Upper lobe of right lung (tissue), 1 donor: ENCODE results near the gene BBS12. TPM values are rescaled to one million over a fixed set of nuclear protein-coding genes. Genes with fewer than 3 reads are reported as not detected.
"Not testable (repeated sequence)": the region's sequence is repeated elsewhere in the genome, so short reads cannot be mapped to it uniquely, and the experiment has no call there.

Experiments
- ATAC-seq: fragments of 200-7000 bp; cut with Tn5 transposase; one replicate; pipeline ENCODE4 v1.9.1; 2020; ENCODE audit warnings: mild to moderate bottlenecking, moderate library complexity
- DNase-seq: peaks from one replicate; pipeline ENCODE4 v3.0.0-alpha.2; 2020
- H3K27ac ChIP-seq: fragments of 200-600 bp; one replicate; pipeline ENCODE4 v1.8.0; 2022
- H3K27me3 ChIP-seq: fragments of 200-600 bp; one replicate; pipeline ENCODE4 v1.8.0; 2022; ENCODE audit warnings: mild to moderate bottlenecking
- H3K36me3 ChIP-seq: fragments of 200-600 bp; one replicate; pipeline ENCODE4 v1.8.0; 2022
- H3K4me1 ChIP-seq: fragments of 200-600 bp; one replicate; pipeline ENCODE4 v1.8.0; 2022
- H3K4me3 ChIP-seq: fragments of 200-600 bp; one replicate; pipeline ENCODE4 v1.8.0; 2022; ENCODE audit warnings: mild to moderate bottlenecking
- H3K9me3 ChIP-seq: fragments of 200-600 bp; one replicate; pipeline ENCODE4 v1.8.0; 2022
- intact Hi-C: fragments of 100-400 bp; cut with DNase I; formaldehyde crosslinking; loops from one replicate; pipeline ENCODE4 v1.11.0; 2022
- total RNA-seq: library from RNA; stranded (reverse); fragmentation: NEBNext Ultra II Directional; extraction: Animal tissue kit (Norgen Biotek cat#: 25700); gene quantifications from one replicate; pipeline ENCODE4 v1.2.1, GENCODE V29; 2021
- TF ChIP-seq, protein P1 (sequence below): fragments of 200-600 bp; IDR thresholded peaks from one replicate; pipeline ENCODE4 v1.8.0; 2022; ENCODE audit warnings: antibody characterized with exemption
- donor health status: DM: no; HTN: yes; CAD: no; lungs with severe emphysema.

Gene BBS12
- total RNA-seq, 1 donor from 2014 or later = 2.8 TPM

DNA sequence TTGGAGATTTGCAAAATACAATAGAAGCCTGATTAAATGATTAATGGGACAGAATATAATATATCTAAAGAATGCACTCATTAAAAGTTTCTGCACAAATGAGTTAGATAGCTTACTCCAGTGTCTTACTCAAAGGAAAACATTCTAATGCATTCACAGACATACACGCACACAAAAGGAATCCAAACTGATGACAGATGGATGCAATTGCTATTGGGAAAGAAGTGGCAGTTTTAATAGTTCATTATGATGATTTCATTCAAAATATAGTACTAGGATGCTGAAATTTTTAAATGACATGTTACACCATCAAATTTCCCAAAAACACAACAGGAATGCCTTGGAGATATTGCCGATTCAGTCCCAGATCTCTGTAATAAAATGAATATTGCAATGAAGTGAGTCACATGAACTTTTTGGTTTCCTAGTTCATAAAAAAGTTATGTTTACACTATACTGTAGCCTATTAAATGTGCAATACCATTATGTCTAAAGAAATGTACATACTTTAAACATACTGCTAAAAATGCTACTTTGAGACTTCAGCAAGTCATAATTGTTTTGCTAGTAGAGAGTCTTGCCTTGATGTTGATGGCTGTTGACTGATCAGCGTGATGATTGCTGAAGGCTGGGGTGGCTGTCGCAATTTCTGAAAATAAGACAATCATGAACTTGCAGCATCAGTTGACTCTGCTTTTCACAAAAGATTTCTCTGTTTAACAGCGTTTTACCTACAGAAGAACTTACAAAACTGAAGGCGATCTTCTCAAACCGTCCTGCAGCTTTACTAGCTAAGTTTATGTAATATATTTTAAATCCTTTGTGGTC is 45.6 kb downstream of the BBS12 start:
- DNase-seq (no peak), ATAC-seq (no peak)
- Histone ChIP-seq H3K27ac (no peak overlapping the region), H3K4me3 (no peak overlapping the region), H3K9me3 (no peaks in the 10 kb centered on the region), H3K36me3 (no peaks in the 10 kb centered on the region), H3K27me3 (no peaks in the 10 kb centered on the region), H3K4me1 (no peaks in the 10 kb centered on the region)
- TF ChIP-seq, protein P1, sequence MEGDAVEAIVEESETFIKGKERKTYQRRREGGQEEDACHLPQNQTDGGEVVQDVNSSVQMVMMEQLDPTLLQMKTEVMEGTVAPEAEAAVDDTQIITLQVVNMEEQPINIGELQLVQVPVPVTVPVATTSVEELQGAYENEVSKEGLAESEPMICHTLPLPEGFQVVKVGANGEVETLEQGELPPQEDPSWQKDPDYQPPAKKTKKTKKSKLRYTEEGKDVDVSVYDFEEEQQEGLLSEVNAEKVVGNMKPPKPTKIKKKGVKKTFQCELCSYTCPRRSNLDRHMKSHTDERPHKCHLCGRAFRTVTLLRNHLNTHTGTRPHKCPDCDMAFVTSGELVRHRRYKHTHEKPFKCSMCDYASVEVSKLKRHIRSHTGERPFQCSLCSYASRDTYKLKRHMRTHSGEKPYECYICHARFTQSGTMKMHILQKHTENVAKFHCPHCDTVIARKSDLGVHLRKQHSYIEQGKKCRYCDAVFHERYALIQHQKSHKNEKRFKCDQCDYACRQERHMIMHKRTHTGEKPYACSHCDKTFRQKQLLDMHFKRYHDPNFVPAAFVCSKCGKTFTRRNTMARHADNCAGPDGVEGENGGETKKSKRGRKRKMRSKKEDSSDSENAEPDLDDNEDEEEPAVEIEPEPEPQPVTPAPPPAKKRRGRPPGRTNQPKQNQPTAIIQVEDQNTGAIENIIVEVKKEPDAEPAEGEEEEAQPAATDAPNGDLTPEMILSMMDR = no peak
- intact Hi-C loops = no loop called here

DNA sequence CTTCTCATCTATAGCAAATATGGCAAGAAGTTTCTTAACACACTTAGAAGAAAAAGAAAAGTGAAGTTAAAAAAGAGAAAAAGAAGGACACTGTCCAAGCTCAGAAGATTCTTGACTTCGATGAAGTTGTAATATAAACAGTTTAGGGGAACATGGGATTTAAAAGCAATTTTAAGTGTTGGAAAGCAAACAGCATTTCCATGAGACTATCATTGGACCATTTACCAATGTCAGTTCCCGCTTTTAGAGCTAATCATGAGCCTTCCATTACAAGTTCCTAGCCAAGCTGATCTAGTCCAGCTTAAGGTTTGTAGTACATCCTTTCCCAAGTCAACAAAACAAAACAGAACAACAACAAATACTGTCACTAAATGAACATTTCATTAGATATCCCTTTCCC is 49.0 kb downstream of the BBS12 start:
- intact Hi-C loops = no loop called here
- Histone ChIP-seq H3K9me3 (no peaks in the 10 kb centered on the region), H3K4me1 (no peaks in the 10 kb centered on the region), H3K4me3 (no peak overlapping the region), H3K27ac (no peak overlapping the region), H3K36me3 (no peaks in the 10 kb centered on the region), H3K27me3 (no peaks in the 10 kb centered on the region)
- ATAC-seq (no peak), DNase-seq (no peak)
- TF ChIP-seq, protein P1 = no peak

DNA sequence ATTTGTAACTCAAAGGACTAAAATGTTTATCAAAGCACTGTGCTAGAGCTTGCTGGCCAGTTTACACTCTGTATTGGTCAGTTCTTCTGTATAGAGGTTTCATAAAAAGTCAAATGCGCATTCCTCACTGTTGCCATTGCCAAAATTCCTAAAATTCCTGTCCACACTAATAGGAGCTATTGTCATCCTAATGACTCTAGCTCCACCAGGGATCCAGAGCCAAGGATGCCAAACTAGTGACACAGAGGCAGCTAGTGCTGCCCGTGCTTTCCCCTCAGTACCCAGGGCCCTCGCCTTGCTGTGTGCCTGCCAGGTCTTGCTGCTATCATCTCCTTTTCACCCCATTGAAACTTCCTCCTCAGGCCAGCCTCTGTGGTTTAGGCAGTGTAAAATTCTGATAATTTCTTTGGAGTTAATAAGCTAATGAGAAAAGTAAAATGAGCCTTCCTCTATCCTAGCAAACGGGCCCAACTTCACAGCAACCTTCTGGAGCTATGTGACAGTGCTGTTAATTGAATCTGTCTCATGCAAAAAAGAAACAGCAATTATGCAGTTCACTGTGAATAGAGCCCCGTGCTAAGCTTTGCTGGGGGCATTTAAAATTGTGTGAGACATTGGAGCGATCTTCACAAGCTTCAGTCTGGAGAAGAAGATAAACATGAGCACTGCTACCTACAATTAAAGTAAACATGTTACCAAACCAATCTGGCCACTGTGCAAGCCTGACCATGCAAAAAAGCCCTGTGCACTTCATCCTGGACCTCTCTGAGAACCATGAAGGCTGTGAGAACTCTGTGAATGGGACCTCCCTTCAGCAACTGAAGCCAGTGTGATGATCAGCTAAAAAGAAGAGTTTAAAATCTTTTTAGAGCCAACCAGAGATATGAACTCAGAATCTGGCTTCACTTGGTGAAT is 51.1 kb downstream of the BBS12 start:
- Histone ChIP-seq H3K9me3 (no peaks in the 10 kb centered on the region), H3K4me1 (no peaks in the 10 kb centered on the region), H3K27me3 (no peaks in the 10 kb centered on the region), H3K36me3 (no peaks in the 10 kb centered on the region), H3K4me3 (no peak overlapping the region), H3K27ac (peak overlapping the region; percentile 21)
- intact Hi-C loops = no loop called here
- peak; percentile 99 for ATAC-seq
- DNase-seq = peak; percentile 64
- TF ChIP-seq, protein P1 = no peak

DNA sequence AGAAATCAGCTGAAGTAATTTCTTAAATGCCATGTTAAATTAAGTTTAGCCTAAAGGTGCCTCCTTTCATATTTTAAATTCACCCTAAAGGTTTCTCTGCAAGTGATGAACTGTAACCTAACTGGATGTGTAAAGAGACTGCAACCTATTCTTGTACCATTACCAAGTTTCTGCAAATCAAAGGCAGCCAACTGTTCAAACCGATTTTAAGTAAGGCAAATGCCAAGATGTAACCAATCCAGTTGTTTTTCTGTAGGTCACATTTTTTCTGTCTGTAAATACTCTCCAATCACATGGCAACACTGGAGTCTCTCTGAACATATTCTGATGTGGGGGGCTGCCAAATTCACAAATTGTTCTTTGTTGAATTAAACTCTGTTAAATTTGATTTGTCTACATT is 51.8 kb downstream of the BBS12 start:
- Histone ChIP-seq H3K4me3 (no peak overlapping the region), H3K4me1 (no peaks in the 10 kb centered on the region), H3K9me3 (no peaks in the 10 kb centered on the region), H3K27me3 (no peaks in the 10 kb centered on the region), H3K27ac (no peak overlapping the region), H3K36me3 (no peaks in the 10 kb centered on the region)
- no peak for ATAC-seq
- no peak for DNase-seq
- TF ChIP-seq, protein P1 = no peak
- intact Hi-C loops = no loop called here

DNA sequence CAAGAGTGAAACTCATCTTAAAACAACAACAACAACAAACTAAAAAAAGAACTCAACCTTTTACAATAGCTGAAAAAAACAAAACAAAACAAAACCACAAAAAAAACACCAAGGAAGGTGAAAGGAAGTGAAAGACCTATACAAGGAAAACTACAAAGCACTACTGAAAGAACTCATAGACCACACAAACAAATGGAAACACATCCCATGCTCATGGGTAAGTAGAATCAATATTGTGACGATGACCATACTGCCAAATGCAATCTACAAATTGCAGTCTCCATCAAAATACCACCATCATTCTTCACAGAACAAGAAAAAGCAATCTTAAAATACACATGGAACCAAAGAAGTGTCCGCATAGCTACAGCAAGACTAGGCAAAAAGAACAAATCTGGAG is 52.6 kb downstream of the BBS12 start:
- Histone ChIP-seq H3K36me3 (no peaks in the 10 kb centered on the region), H3K4me1 (no peaks in the 10 kb centered on the region), H3K27ac (no peak overlapping the region), H3K27me3 (no peaks in the 10 kb centered on the region), H3K4me3 (no peak overlapping the region), H3K9me3 (no peaks in the 10 kb centered on the region)
- no peak for ATAC-seq
- intact Hi-C loops = no loop called here
- DNase-seq = no peak
- TF ChIP-seq, protein P1 = no peak

DNA sequence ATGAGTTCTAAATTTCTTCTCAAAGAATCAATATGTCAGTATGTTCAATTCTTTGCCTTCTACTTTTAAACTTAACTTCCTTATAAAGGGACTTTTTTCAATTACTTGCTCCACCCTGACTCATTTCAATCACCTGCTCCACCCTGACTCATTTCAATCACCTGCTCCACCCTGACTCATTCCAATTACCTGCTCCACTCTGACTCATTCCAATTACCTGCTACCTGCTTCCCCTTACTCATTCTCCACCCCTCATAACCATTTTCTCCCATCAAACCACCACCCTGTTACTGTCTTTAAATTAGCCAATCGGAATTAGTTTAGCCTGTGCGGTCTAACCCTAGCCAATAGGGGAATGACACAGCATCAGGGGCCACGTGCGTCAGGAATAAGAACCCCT is 53.8 kb downstream of the BBS12 start:
- ATAC-seq, H3K27ac ChIP-seq, H3K36me3 ChIP-seq, DNase-seq, H3K4me1 ChIP-seq, H3K27me3 ChIP-seq, H3K9me3 ChIP-seq, H3K4me3 ChIP-seq, intact Hi-C loops: not testable (repeated sequence)

DNA sequence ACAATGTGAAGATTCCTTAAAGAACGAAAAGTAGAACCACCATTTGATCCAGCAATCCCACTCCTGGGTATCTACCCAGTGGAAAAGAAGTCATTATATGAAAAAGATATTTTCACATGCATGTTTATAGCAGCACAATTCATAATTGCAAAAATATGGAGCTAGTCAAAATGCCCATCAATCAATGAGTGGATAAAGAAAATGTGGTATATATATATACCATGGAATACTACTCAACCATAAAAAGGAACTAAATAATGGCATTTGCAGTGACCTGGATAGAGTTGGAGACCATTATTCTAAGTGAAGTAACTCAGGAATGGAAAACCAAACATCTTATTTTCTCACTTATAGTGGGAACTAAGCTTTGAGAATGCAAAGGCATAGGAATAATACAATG is 54.4 kb downstream of the BBS12 start:
- DNase-seq, ATAC-seq, H3K27ac ChIP-seq, H3K4me3 ChIP-seq, H3K9me3 ChIP-seq, H3K27me3 ChIP-seq, intact Hi-C loops, H3K36me3 ChIP-seq, H3K4me1 ChIP-seq: not testable (repeated sequence)
